Measurements from ENCODE around the gene PRELP.

- no peak for TF ChIP-seq GATA2 (IDR thresholded peaks at IDR 0.05; ENCODE audit: low read depth, low read length)
- no peak for TF ChIP-seq GATA3 (IDR thresholded peaks at IDR 0.05; ENCODE audit: low read depth, low read length)
Measured at GRCh38 chr1:203464226-203464625, 11.4 kb upstream of the PRELP start.

Data from SH-SY5Y (cell line).